NK-92 treated with Interleukin-12 subunit alpha and Interleukin-12 subunit beta, amount 100 ng/mL, for 24 hours (cell line): Measurements from ENCODE around the gene ZIC1.

Source experiments
- DNase-seq: peaks from one replicate; lab custom pipeline; 2025; lab: John Stamatoyannopoulos, UW

ZIC1 gene

DNA sequence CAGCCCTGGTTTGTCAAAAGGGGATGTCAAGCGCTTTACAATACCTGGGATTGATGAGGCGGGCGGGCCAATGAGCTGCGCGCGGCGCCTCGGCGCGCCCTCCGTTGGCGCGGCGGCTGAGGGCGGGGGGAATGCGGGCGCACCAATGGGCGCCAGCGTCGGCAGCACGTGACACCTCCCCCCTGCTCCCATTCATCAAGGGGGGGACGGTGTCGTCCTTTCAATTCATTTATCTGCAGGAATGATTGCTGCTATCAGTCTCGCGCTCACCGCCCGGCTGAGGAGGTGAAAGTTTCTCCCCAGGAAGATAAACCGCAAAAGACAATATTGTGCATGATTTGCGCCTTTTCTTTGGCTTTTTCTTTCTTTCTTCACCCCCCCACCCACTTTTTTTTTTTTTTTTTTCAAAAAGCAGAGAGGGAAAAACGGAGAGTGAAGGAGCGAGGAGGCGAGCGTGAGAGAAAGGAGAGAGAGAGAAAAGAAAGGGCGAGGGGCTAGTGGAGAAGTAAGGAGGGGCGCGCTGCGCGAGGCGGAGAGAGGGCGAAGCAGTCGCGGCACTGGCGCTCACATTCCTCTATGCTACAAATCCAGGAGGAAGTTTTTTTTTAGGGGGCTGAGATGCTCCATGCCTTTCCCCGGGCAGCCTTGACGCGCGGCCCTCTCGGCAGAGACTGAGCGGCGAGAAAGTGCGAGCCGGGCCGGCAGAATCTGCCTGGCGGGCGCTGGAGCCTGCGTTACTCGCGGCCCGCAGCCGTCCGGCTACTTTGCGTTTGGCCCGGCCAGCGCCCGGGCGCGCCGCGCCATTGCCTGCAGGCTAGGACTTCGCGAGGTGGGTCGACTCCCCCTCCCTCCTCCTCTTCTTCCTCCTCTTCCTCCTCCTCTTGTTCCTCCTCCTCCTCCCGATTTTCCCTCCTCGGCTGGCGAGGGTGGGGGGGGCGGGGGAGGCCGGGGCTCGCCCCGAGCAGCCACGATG is at the start of gene ZIC1:
ZIC1 (plus strand) TSS at position 223 of the 973 bp plus-strand sequence; CDS start at position 971, 748 bp downstream.
- DNase-seq: no peak

DNA sequence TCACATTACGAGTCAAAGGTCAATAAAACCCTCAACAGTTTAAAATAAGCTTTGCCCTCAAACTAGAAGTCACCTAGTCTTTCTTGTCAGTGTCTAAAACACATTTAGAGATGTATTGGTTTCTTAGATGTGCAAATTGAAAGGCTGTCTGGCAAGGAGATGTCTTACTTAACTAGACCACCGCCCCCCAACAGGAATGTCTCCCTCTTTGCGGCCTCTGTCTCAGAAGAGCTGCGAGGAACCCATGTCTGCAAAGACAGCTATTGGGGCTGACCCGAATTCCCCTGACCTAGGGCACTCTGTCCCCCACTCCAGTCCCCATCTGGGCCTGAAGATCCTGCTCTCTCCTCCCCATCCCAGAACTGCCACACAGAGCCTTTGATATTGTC is 49.1 kb upstream of the ZIC1 start:
- DNase-seq: no peak

DNA sequence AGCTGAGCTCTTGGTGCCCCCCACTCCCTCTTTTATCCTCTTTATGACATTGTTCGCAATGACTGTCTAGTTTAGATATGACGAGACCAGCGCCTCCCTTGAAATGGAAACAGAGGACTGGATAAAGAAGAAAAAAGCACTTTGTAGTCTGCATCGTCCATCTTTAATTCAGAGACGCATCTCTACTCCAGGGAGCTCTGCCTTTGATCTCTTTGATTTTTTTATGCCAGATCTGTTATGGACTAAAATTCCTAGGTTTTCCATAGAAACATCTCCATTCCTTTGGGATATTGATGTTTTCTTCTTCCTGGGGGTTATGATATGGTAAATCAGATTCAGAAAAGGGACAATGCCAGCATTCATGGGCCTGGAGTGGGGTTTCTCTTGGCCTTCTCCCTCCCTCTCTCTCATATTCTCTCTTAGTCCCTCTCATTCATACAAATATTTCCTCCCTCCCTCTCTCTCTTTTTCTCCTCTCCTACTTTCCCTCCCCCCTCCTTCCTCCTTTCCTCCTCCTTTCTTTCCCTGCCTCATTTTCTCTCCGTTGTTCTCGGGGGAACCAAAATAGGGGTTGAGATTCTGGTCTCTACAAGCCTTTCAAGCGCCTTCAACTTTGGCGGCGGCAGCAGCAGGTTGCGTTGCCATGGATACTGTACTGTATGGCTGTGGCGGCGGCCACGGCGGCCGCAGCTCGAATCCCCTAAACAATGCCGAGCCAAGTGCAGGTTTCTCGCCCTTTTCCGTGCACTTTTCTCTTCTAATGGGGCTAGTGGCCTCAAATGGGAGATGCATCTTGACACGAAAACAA is 48.3 kb upstream of the ZIC1 start:
- no peak for DNase-seq

DNA sequence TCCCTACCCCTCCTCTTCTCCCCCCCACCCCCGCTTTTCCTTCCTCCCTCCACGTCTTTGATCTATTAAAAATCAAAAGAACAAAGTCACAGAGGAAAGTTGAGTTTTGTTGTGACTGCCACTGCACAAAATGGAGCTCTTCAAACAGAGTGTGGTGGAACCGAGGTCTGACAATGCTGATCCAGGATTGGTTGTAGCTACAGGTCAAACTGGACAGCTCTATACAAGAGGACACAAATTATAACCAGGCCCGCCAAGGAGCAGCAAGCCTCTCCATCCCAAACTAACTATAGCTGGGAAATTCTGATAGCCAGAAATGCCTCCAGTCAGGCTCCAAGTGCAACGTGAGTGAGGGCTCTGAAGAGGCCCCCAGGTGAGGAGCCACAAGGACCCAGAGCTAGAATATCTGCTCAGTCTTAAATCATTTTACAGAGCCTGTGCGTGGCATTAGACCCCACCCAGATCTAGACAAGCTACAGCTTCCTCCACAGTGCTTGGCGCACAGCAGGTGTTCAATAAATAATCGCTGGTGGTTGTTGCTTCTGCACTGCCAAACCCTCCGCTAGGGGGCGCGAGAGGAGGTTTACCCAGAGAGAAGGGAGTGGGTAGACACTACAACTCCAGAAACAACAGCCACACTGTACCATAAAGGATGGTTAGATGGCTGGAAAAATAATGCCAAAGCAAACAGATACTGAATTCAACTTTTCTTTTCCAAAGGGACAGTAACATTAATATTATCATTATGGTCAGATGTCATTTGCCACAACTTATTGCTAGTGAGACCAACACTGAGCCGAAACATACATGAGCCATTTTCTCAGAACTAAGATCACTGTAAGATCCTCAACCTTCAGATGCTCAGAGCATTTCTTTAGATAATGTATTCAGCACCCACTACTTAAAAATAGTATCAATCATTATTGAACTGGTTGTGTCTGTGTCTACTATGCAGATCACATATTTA is 47.4 kb upstream of the ZIC1 start:
- DNase-seq: peak; percentile 9

DNA sequence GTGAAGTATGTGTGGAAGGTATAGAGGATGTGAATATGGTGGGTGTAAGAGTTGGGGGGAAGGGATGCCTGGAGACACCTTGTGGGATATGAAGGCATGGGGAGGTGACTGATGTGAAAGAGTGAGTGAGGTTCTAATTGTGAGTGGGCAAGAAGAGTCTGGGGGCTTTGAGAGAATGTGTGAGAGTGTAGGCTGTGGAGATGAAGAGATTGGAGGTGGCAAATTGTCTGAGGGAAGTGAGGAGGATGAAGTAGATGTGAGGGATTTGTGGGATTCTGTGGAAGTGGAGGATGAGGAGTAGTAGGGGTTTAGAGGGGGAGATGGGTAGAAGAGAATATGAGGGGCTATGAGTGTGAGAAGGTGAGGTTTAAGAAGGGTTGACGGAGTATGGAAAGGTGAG is 44.4 kb upstream of the ZIC1 start:
- DNase-seq: no peak

DNA sequence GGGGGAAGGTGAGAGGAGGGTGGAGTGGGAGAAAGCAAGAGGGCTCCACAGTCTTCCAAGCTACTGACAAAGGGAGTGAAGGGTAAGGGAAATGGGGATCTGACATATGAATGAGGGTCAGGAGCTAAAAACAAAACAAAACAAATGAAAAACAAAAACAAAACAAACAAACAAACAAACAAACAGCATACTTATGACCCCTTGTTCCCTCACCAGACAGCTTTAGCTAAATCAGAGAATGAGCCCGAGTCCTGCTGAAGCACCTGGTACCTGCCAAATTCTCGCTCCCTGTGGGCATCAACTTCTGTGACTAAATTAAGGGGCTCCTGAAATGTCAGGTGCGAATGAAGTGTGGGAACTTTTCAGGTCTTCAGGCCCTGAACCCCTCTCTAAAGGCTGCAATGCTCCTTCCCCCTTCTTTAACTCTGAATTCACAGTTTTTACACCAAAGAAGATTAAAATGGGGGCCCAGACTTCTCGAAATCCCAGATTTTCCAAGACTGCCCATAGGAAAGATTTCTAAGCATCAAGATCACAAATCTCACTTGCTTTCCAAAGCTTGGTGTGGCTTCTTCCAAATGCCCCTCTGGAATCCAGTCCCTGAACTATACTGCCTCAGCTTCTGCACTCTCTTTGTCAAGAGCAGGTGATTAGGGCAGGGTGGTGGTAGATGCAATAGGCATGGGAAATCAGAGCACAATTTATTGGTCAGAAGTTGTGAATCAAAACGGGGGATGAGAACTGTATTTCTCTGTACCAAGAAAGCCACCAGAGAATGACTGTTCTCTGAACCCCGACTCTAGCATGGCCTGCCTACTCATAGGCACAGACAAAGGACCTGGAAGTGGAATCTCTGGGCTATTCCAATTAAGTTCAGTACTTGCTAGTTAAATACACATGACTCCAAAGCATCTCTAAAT is 43.7 kb upstream of the ZIC1 start:
- no peak for DNase-seq

DNA sequence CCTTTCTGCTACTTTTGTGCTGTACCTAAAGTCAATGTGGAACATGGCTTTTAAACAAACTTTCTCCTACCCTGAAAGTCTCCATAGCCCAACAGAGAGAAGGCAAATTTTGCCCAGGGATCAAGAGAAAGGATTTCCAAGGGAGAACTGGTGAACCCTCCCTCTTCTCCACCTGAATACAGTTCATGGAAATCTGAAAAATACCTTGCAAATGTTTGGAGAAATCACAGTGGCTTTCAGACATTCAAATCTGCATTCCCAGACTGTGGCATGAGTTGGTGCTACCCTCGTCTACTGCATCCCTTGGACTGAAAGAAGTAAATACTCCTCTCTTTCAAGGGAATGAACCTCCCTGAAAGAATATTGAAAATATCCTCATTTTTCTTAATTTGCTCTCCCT is 41.5 kb upstream of the ZIC1 start:
- no peak for DNase-seq

DNA sequence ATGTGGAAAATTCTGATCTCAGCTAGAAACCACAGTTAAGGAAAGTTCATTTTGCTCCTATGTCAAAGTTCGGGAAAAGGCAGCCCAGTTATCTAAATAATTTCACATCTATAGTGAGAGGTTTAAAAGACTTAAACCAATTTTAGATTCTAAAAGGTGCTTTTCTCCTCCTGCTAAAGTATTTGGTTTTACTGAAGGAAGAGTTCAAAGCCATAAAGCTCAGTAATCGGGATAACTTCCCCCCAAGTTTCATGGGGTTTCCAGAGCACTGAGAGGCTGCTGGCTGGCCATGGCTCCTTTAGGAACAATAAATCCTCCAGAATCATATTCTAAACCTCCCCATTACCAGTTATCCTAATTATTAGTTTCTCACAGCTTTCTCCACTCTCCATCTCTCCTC is 41.0 kb upstream of the ZIC1 start:
- DNase-seq: no peak

DNA sequence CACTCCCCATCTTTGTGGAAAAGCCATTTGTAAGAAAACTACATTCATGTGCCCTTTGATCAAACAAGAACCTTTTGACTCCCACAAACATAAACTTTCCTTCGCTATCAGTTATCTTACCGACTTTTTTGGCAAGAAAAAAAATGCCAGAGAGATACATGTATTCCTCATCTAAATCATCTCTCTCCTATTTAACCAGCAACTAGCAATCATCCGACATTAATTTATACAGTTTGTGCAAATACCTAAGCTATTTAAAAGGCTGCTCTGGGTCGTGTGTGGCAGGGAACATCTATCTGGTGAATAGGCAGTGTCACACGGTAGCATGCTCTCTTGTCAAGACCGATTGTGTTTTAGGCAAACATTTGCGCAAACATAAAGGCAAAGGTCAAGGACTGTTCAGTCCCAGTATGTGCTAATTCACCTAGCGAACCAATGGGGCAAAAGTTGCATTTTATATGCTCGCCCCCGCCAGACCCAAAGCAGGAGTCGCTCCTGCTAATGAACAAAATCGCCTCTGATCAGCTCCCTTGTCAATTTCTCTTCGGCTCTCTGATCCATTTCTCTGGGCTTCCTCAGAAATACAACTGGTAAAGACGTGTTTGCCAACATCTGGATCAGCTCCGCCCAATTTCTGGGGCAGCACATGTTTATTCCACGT is 40.5 kb upstream of the ZIC1 start:
- DNase-seq: no peak

DNA sequence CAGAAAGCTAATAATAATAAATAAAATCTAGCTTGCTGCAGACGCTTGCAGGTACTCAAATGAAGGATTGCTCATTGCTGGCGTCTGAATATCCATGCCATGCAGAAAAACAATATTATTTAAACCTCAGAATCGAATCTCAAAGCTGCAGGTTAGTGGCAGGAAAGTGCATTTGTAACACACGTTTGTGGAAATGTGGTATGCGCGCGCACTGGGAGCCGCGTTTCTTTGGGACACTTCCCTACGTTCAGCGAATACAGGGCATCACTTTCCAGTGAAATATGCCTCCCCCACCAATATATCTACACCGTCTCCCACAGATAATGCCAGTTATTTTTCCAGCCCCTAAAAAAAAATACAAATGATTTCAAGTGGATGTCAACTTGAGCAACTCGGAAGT is 39.9 kb upstream of the ZIC1 start:
- no peak for DNase-seq

DNA sequence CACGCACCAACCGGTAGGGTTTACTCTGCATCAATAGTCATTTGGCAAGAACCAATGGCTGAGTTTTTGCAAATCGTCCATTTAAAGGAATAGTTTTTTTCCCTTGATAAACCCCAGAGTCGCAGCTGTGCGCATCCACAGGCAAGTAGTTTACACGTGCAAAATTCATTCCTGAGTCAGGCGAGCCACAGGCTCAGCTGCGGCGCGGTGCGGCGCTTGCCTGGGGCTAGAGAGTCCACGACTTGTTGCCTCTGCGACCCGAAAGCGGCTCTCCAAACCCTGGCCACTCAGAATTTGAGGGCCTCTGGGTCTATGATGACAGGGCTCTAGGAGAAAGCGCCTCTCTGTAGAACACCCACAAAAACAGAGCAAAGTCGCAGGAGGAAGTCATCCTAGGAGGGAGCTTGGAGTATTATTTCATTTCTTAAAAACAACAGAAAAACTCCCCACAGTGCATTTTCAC is 39.5 kb upstream of the ZIC1 start:
- DNase-seq: no peak

DNA sequence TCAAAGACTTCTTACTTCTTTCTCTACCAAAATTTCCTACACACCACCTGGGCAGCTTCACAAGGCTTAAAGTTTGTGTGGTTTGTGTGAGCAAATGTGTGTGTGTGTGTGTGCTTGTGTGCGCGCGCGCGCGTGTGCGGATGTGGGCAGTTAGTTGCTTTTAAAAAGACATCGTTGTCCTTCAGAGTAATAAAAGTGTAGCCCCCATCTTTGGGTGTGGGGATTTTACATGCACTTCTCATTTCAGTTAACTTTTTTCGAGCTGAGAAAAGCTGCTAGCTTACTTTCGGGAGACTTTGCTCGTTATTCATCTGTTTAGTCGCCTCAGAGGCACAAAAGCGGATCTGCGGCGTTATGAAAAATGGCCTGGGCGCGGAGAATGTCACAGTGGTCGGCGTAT is 38.8 kb upstream of the ZIC1 start:
- no peak for DNase-seq

DNA sequence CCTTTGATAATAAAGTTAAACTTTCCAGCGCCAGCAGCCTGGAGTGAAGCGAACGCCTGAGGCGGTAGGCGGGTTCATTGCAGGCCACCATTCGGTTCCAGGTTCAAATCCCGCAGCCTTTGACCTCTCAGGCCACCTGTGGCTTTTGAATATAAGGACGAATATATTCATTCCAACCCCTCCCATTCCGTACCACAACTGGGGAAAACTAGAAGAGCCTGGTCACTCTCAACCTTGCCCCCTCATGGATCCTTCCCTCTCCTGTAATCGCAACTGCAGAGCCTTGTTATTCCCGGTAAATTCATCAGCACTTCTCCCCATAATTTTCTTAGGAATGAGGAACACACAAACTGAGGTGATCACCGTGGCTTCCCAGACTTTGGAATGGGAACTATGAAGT is 38.0 kb upstream of the ZIC1 start:
- DNase-seq: no peak

DNA sequence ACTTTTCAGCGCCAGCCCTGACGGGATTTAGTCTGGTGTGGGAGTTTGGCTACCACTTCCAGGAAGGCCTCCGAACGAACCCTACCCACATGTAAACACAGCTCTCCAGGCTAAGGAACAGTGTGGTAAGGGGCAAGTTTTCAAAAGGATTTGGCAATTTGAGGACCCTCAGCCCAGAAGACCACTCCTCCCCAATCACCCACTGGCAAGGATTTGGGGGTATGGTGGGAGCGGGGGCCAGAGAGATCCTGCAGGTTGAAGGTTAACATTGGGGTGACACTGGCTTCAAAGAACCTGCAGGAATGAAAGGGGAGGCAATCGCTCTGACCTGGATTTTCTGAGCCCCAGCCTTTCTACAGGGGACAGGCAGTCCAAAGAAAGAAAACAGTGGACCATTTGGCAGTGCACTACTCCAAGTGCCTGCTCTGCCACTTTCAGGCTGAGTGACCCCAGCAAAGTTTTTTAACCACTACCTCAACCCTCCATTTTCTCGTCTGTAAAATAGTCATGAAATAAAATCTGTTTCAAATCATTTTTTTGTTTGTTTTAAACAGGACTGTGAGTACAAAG is 37.3 kb upstream of the ZIC1 start:
- DNase-seq: no peak

DNA sequence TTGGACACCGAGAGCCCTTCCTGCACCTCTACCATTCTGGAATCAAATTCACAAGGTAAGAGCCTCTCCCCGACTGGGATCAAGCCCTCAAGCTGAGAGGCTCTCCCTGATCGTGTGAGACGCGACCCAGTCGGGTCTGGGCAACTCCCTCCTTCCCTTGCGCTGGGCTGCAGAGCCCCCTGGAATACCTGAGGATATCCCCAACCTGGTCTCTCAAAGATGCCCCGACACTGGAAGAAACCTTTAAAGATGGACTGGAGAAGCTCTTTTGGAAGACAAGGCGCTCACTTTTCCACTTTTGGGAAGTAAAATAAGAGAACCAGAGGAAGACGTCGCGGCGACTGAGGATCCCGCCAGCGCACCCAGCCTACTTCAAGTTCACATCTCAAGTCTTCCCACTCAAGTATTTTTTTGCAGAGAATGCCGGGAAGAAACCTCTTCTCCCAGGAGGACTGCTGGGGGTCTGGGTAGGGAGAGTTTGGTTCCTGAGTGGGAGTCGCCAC is 36.6 kb upstream of the ZIC1 start:
- no peak for DNase-seq

DNA sequence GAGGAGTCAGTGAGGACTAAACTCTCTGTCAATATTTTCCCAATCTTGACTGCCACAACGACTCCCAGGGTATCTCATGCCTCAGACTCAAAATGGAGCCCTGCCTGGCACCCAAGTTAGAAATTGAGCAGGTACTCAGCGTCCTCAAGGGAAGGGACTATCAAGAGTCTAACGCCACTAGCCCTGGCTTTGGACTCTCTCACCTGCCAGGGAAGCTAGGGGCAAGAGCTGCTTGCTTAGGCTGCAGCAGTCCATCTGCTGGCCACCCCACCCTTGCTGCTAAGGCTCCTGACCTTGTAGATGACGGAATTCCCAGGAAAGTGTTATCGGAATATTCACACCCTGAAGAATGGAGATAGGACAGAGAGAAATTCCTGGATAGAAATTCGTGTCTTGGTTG is 35.9 kb upstream of the ZIC1 start:
- no peak for DNase-seq

DNA sequence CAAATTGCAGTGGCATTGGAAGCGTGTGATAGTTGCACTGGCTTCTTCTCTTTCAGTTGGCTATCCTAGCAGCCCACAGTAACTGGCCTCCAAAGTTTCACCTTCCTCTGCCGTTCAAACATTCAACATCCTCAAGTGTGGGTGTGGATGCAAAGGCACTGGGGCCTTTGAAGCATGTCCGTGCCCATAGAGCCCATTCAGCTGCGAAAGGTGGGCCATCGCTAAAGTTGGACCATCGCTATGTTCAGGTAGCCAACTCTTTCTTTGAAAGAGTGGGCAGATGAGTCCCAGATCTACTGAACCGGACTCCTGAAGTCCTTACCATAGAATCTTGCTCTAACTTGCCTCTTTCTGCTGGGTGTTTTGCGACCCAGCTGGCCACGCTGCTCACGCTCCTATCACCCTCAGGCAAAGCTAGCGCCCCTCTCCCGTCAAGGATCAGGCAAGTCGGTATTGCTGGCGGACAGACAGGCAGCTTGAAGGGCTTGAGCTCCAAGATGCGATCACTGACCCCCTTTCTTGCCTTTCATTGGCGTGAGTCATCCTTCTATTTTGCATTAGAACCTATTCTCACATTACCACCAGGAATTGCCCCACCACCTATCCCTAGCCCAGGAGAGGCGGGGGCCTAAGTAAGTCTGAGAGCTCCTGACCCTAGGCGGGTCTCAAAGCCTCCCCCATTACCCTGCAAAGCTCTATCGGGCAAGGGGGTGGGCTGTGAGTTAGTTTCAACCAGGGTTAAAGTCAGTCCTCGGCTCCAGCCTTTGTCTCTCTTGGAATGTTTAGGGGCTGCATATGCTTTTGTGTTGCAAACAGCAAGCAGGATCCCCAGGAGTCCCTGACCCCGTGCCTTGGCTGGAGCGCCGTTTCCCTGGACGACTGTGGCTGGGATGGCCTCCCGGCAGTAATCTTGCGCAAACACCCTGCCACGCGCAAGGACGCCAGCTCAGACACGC is 31.5 kb upstream of the ZIC1 start:
- DNase-seq: no peak

DNA sequence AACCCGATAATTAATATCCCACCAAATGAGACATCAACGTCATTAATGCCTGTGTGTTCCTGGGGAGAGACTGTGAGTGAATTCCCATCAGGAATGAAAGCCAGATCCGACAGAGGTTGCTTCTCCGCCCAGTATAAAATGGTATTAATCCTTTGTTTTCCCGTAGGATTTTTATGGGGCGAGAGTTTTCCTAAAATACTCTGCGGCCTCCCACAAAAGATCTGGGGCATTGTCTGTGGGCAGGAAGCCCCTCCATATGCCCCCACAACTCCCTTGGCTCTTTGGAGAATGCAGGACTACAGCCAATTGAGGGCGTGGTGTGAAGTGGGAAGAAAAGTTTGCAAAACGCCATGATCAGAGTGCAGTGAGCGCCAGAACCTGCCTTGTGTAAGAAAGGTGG is 29.5 kb upstream of the ZIC1 start:
- no peak for DNase-seq
